Measurements from ENCODE around the gene PDE2A. TPM values are rescaled to one million over a fixed set of nuclear protein-coding genes. Genes with fewer than 3 reads are reported as not detected.

The PDE2A gene
- total RNA-seq, 1 experiment from 2014 or later, result 0.74 TPM

DNA sequence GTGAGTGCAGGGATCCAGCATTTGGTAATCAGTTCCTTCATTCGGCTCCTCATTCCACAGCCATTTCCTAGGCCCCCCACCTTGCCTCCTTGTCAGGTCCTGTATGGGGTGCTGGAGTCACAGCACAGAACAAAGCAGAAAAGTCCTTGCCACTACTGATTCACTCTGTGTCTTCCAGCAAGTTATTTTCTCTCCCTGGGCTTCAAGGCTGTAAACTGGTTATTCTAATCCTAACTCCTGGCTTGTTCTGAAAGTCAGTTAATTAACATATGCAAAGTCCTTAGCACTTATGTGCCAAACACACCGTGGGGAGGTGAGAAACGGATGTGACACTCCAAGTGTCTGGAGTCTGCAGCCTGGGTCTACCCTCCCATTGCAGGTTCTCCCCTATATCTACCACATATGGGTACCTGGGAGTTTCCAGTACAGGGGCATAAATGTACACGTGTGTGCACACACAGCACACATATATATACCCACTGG, 30.6 kb upstream of the PDE2A start:
- Histone ChIP-seq H3K4me3 (ENCODE audit: low read depth in 2 of 2, low read length in 2 of 2) (no peak overlapping the region), H3K27ac (ENCODE audit: low read length) (no peak overlapping the region), H3K4me1 (ENCODE audit: control insufficient read depth, insufficient read depth, low read length) (no peaks in the 10 kb centered on the region), H3K9me3 (ENCODE audit: control insufficient read depth, insufficient read depth, low read depth, low read length) (no peaks in the 10 kb centered on the region), H3K27me3 (ENCODE audit: control insufficient read depth, insufficient read depth, low read length) (no peaks in the 10 kb centered on the region), H3K36me3 (ENCODE audit: control insufficient read depth, insufficient read depth, low read length) (no peaks in the 10 kb centered on the region)
- CTCF ChIA-PET, result interaction anchor here (1.2 kb wide), 1 partner anchor 21 kb away, joined by 4 read pairs; no protein-coding TSS in a partner anchor
- intact Hi-C loops (cut with micrococcal nuclease; ENCODE audit: unreplicated experiment) (no loop called here), in situ Hi-C loops (cut with HindIII; ENCODE audit: low pct_unique_long_range_greater_than_20kb, low sequenced_read_pairs) (no loop called here)
- no peak for ATAC-seq
- TF ChIP-seq SIN3A (IDR thresholded peaks at IDR 0.05; ENCODE audit: borderline replicate concordance, insufficient read depth, low read depth, low read length), result no peak
- no peak for TF ChIP-seq POLR2AphosphoS5 (IDR thresholded peaks at IDR 0.05; ENCODE audit: low read depth, low read length)
- TF ChIP-seq, protein P1, sequence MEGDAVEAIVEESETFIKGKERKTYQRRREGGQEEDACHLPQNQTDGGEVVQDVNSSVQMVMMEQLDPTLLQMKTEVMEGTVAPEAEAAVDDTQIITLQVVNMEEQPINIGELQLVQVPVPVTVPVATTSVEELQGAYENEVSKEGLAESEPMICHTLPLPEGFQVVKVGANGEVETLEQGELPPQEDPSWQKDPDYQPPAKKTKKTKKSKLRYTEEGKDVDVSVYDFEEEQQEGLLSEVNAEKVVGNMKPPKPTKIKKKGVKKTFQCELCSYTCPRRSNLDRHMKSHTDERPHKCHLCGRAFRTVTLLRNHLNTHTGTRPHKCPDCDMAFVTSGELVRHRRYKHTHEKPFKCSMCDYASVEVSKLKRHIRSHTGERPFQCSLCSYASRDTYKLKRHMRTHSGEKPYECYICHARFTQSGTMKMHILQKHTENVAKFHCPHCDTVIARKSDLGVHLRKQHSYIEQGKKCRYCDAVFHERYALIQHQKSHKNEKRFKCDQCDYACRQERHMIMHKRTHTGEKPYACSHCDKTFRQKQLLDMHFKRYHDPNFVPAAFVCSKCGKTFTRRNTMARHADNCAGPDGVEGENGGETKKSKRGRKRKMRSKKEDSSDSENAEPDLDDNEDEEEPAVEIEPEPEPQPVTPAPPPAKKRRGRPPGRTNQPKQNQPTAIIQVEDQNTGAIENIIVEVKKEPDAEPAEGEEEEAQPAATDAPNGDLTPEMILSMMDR (IDR thresholded peaks at IDR 0.05), result no peak
- TF ChIP-seq, protein P2, sequence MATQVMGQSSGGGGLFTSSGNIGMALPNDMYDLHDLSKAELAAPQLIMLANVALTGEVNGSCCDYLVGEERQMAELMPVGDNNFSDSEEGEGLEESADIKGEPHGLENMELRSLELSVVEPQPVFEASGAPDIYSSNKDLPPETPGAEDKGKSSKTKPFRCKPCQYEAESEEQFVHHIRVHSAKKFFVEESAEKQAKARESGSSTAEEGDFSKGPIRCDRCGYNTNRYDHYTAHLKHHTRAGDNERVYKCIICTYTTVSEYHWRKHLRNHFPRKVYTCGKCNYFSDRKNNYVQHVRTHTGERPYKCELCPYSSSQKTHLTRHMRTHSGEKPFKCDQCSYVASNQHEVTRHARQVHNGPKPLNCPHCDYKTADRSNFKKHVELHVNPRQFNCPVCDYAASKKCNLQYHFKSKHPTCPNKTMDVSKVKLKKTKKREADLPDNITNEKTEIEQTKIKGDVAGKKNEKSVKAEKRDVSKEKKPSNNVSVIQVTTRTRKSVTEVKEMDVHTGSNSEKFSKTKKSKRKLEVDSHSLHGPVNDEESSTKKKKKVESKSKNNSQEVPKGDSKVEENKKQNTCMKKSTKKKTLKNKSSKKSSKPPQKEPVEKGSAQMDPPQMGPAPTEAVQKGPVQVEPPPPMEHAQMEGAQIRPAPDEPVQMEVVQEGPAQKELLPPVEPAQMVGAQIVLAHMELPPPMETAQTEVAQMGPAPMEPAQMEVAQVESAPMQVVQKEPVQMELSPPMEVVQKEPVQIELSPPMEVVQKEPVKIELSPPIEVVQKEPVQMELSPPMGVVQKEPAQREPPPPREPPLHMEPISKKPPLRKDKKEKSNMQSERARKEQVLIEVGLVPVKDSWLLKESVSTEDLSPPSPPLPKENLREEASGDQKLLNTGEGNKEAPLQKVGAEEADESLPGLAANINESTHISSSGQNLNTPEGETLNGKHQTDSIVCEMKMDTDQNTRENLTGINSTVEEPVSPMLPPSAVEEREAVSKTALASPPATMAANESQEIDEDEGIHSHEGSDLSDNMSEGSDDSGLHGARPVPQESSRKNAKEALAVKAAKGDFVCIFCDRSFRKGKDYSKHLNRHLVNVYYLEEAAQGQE (IDR thresholded peaks at IDR 0.05; ENCODE audit: insufficient read depth in 1 of 2, low read depth in 2 of 2, low read length in 1 of 2), result no peak
- TF ChIP-seq TCF7L2 (IDR thresholded peaks at IDR 0.05; ENCODE audit: low read depth, low read length), result no peak
- DNase-seq (ENCODE audit: low read depth, low spot score), result no peak
- POLR2A ChIA-PET, result interaction anchor here (0.7 kb wide), 1 partner anchor 458 kb away, joined by 4 read pairs; no protein-coding TSS in a partner anchor
- BruUV-seq (replicated peaks), result no TSS peak

DNA sequence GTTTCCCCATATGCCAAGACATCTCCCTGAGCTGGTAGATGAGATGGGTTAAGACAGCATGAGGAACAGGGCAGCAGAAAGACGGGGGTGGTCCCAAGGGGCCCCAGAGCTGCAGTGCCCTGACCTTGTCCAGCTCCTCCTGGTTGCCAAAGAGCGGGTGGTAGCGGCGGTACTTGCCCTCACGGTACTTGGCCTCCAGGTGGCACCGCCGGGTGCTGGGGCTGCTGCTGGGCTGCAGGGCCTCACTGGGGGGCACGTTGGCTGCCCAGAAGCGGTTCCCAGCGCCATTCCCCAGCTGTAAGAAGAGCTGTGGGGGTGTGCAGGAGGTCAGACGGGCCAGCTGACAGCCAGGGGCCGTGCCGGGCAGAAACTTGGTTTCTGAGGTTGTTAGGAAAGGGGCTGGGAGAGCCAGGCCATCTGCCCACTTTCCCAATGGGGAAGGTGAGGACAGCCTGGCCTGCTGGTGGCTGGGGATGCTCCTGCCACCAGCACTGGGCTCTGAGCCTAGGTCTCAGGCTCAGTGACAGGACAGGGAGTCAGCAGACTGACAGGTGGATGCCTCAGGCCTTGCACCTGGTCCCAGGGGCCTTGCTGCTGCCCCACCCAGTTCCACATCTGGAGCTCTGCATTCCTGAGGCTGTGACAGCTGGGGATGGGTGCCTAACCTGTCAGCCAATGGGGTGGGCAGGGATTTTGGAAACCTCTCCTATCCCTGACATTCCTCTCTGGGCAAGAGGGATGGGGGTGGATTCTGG, 30.0 kb upstream of the PDE2A start:
- ChIA-PET POLR2A (interaction anchor here (0.6 to 0.7 kb wide), 2 partner anchors 111 to 459 kb away, joined by 4 read pairs; no protein-coding TSS in a partner anchor), CTCF (interaction anchor here (1.2 kb wide), 1 partner anchor 20 kb away, joined by 4 read pairs; no protein-coding TSS in a partner anchor)
- no peaks in the 10 kb centered on the region for H3K27me3 ChIP-seq (ENCODE audit: control insufficient read depth, insufficient read depth, low read length)
- no peak overlapping the region for H3K27ac ChIP-seq (ENCODE audit: low read length)
- intact Hi-C loops (cut with micrococcal nuclease; ENCODE audit: unreplicated experiment) (no loop called here), in situ Hi-C loops (cut with HindIII; ENCODE audit: low pct_unique_long_range_greater_than_20kb, low sequenced_read_pairs) (no loop called here)
- ATAC-seq (no peak), DNase-seq (ENCODE audit: low read depth, low spot score) (no peak)
- BruUV-seq (replicated peaks), result no TSS peak
- no peaks in the 10 kb centered on the region for H3K9me3 ChIP-seq (ENCODE audit: control insufficient read depth, insufficient read depth, low read depth, low read length)
- no peaks in the 10 kb centered on the region for H3K36me3 ChIP-seq (ENCODE audit: control insufficient read depth, insufficient read depth, low read length)
- no peaks in the 10 kb centered on the region for H3K4me1 ChIP-seq (ENCODE audit: control insufficient read depth, insufficient read depth, low read length)
- no peak for TF ChIP-seq POLR2AphosphoS5 (IDR thresholded peaks at IDR 0.05; ENCODE audit: low read depth, low read length)
- TF ChIP-seq SIN3A (IDR thresholded peaks at IDR 0.05; ENCODE audit: borderline replicate concordance, insufficient read depth, low read depth, low read length), result no peak
- TF ChIP-seq TCF7L2 (IDR thresholded peaks at IDR 0.05; ENCODE audit: low read depth, low read length), result no peak
- TF ChIP-seq, protein P1 (IDR thresholded peaks at IDR 0.05), result no peak
- TF ChIP-seq, protein P2 (IDR thresholded peaks at IDR 0.05; ENCODE audit: insufficient read depth in 1 of 2, low read depth in 2 of 2, low read length in 1 of 2), result no peak
- H3K4me3 ChIP-seq (ENCODE audit: low read depth in 2 of 2, low read length in 2 of 2), result no peak overlapping the region

Measured in Panc1 (cell line).